ENCODE results near the gene TRIM58. TPM values are rescaled to one million over a fixed set of nuclear protein-coding genes. Genes with fewer than 3 reads are reported as not detected.

TRIM58 gene
- 1.0 TPM for polyA plus RNA-seq (ENCODE audit: insufficient read length)
- long read RNA-seq, donor 1: 0 reads
- long read RNA-seq, donor 2: 0 reads
- long read RNA-seq, donor 3: 0 reads
- long read RNA-seq, donor 4: 0 reads
- long read RNA-seq, donor 5, partial matches to known transcripts: 0 of 1 reads
- long read RNA-seq, donor 5, other reads (novel, unspliced or antisense): 0 of 1 reads
- long read RNA-seq, donor 6: 0 reads
- long read RNA-seq, donor 7: 0 reads
- long read RNA-seq, donor 8: 0 reads

- DNase-seq: peak; percentile 17
Measured at GRCh38 chr1:247857069-247857984, at the start of gene TRIM58. Gene TRIM58 (plus strand): TSS chr1:247857187. CDS start chr1:247857247, 60 bp downstream.

GRCh38 chr1:247812637-247813036, 44.4 kb upstream of the TRIM58 start:
- no peak for DNase-seq

- no peak for DNase-seq
Measured at GRCh38 chr1:247822060-247822459, 34.9 kb upstream of the TRIM58 start.

- DNase-seq: no peak
Measured at GRCh38 chr1:247824023-247824422, 33.0 kb upstream of the TRIM58 start, which contains the start of gene OR14A16. Gene OR14A16 (minus strand): TSS chr1:247824119. CDS start chr1:247815729, 8,390 bp downstream.

GRCh38 chr1:247825362-247825761, 31.6 kb upstream of the TRIM58 start:
- DNase-seq: no peak

- no peak for DNase-seq
Measured at GRCh38 chr1:247829656-247830055, 27.3 kb upstream of the TRIM58 start.

- no peak for DNase-seq
Measured at GRCh38 chr1:247833601-247834000, 23.4 kb upstream of the TRIM58 start.

- DNase-seq: no peak
Measured at GRCh38 chr1:247840818-247841217, 16.2 kb upstream of the TRIM58 start.

GRCh38 chr1:247841796-247842195, 15.2 kb upstream of the TRIM58 start, which contains the start of gene OR11L1:
Gene OR11L1 (minus strand): TSS chr1:247841896. CDS start chr1:247841896, 0 bp downstream.
- no peak for DNase-seq

GRCh38 chr1:247843411-247843810, 13.6 kb upstream of the TRIM58 start:
- no peak for DNase-seq

- no peak for DNase-seq
Measured at GRCh38 chr1:247845011-247845692, 11.8 kb upstream of the TRIM58 start.

GRCh38 chr1:247845693-247846017, 11.3 kb upstream of the TRIM58 start:
- DNase-seq: no peak

GRCh38 chr1:247848346-247848745, 8.6 kb upstream of the TRIM58 start:
- no peak for DNase-seq

GRCh38 chr1:247849616-247850015, 7.4 kb upstream of the TRIM58 start:
- DNase-seq: no peak

GRCh38 chr1:247854899-247855545, 2.0 kb upstream of the TRIM58 start:
- DNase-seq: no peak

GRCh38 chr1:247855911-247856310, 1.1 kb upstream of the TRIM58 start:
- DNase-seq: no peak

- DNase-seq: no peak
Measured at GRCh38 chr1:247857985-247858619, 1.1 kb downstream of the TRIM58 start.

- DNase-seq: no peak
Measured at GRCh38 chr1:247862756-247863155, 5.8 kb downstream of the TRIM58 start.

GRCh38 chr1:247864644-247865043, 7.7 kb downstream of the TRIM58 start:
- DNase-seq: no peak

- DNase-seq: no peak
Measured at GRCh38 chr1:247865416-247865815, 8.4 kb downstream of the TRIM58 start.

- DNase-seq: no peak
Measured at GRCh38 chr1:247883346-247883745, 26.4 kb downstream of the TRIM58 start.
